GM21447 (cell line): ENCODE results near the gene ARSB.
"Not testable (repeated sequence)": the region's sequence is repeated elsewhere in the genome, so short reads cannot be mapped to it uniquely, and the experiment has no call there.

ENCODE experiments used
- ATAC-seq: cut with Tn5 transposase; IDR thresholded peaks from one replicate; pipeline ENCODE4 v1.9.1; 2021; ENCODE audit not compliant: unreplicated experiment

The ARSB gene

DNA sequence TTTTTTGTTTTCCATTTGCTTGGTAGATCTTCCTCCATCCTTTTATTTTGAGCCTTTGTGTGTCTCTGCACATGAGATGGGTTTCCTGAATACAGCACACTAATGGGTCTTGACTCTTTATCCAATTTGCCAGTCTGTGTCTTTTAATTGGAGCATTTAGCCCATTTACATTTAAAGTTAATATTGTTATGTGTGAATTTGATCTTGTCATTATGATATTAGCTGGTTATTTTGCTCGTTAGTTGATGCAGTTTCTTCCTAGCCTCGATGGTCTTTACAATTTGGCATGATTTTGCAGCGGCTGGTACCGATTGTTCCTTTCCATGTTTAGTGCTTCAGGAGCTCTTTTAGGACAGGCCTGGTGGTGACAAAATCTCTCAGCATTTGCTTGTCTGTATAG lies 133.2 kb downstream of the ARSB start:
- ATAC-seq: not testable (repeated sequence)

DNA sequence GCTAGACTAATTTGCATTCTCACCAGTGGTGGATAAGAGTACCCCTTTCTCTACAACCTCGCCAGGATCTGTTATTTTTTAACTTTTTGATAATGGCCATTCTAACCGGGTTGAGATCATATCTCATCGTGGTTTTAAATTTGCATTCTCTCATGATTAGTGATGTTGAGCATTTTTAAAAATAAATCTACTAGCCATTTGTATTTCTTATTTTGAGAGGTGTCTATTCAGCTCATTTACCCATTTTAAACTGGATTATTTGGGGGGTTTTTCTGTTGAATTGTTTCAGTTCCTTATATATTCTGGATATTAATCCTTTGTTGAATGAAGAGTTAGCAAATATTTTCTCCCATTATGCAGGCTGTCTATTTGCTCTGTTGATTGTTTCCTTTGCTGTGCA lies 139.6 kb downstream of the ARSB start:
- ATAC-seq: no peak

DNA sequence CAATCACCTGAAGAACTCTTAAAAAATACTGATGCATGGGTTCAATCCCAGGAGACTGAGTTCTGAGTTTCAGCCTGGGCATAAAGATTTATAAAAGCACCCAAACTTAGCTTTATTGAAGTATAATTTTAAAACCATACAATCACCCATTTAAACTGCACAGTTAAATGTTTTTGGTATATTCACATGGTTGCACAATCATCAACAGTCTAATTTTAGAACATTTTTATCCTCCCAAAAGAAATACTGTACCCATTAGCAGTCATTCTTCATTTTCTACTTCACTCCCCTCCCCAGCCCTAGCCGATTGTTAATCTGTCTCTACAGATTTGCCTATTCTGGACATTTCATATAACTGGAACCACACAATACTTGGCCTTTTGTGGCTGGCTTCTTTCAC lies 141.7 kb downstream of the ARSB start:
- no peak for ATAC-seq

DNA sequence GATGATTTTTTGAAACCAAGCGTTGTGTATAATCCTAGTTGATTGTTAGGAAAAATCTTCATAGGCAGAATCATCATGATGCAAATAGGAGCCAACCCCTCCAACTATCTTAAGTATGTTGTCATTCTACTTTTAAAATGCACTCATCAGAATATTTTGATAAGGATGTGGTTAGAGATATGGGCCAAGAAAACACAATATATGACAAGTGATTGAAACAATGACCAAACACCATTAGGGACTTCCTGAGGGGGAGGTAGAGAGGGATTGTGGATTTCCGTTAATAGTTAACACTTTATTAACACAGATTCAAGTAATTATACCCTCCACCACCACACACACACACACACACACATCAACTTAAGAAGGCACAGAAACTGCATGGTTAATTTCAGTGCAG lies 143.3 kb downstream of the ARSB start:
- no peak for ATAC-seq

DNA sequence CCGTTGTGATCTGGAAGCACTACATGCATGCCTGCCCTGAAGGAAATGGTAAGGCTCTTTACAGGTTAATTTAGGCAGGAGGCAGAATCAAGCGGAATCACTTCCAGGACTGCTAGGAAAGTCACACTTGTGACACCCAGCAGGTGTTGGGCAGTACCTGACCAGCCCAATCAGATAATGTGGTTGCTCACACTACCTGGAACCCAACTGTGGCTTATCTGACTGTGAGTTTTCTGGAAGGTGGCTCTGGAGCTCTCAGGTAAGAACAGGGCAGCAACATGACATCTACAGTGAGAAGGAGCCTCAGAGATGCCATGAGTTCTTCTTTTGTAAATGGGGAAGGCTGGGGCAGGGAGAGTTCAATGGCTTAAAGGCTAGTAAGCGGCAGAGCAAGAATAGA lies 146.4 kb downstream of the ARSB start:
- no peak for ATAC-seq

DNA sequence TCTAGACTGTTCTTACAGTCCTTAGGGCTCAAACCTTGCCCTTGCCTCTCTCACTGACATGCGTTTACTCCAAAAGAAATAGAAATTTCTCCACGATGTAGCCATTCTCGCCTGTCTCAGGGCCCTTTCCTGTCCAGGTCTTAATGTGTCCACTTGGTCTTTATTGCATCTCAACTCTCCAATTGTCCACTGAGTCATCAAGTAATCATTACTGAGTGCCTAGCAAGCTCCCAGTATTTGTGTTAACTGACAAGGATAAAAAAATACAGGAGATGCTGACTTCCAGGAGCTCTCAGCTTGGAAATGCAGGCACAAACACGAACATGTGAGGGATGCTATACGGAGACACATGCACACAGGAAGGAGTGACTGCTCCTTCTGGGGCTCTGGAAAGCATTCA lies 147.3 kb downstream of the ARSB start:
- no peak for ATAC-seq

DNA sequence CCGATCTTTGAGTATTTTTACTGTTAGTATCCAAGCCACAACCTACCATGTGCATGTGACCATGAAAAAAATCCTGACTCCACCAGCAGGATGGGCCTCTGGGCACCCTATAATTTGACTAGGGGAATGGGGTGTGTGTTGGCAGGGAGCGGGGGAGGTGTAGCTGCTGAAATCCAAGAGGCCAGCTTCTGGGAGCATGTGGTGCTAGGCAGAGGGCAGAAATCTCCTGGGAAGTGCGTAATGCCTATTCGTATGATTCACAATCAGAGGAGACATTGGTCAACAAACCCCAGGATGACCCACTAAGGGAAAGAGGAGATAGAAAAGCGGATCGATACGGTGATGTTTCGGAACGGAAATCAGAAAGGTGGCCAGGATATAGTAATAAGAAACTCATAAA lies 149.9 kb downstream of the ARSB start:
- no peak for ATAC-seq

DNA sequence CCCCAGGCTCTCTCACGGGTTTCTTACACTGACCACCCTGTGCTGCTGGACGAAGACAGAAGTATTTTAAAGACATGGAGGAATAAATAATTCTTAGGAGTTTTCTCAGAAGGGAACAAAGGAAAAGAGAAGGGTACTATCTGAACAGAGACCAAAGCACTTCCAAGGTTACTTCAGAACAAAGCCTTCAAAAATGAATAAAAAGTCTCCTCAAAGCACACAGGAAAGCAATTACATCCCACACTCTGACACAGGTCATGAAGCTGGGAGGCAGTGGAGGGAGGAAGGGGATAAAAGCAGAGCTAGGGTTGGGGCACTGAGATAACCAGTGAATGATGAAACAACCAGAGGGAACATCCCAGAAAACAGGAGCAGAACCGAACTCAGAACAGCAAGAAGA lies 151.8 kb downstream of the ARSB start:
- ATAC-seq: no peak

DNA sequence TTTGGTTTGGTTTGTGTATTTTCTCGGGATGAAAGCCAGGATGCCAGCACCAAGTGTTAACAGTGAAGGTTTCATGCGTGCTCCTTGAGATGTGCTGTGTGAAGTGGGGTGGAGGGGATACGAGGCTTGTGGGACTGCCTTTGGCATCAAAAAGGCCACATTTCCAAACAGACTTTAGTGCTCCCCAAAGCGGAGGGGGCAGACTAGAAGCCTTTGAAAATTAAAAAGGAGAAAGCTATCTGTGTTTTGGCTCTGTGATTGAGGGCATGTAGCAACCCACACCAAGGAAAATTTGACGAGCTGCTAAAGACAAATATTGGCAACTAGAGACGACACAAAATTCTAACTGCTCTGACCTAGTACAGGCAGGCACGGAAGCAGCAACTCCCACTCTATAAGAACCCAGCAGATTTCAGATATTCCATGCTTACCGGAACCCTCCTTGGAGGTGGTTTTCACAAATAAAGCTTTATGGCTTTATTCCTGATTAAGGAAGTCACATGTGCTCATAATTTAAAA lies 154.5 kb downstream of the ARSB start:
- ATAC-seq: no peak

DNA sequence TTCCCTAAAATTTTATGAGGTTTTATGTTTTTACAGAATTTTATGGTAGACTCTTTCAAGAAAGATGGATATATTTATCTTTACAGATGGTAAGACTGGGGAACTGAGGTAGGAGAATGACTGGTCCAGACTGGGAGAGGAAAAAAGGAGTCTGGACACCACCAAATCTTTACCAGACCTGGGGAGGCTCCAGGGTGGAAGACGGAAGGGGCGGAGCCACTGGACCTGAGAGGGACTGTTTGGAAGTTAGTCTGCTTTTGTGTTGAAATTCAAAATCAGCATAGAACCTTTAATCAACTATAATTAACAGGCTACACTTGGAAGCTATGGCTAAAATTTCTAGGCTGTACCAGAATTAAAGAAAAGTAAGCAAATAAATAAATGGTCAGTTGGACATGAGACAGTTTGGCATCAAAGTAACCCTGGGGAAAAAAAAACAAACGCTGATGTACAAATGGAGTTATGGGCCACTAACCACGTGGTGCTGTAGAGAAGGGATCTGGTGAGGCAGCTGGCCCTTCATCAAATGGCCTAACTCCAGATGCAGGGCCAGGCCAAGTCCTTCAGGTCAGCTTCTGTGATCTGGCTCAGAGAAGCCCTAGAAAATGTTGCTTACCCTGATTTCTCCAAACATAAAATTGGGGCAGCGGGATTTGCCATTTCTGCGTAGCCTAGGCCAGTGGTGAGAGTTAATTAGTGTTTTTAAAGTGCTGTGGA lies 155.1 kb downstream of the ARSB start:
- ATAC-seq: no peak

DNA sequence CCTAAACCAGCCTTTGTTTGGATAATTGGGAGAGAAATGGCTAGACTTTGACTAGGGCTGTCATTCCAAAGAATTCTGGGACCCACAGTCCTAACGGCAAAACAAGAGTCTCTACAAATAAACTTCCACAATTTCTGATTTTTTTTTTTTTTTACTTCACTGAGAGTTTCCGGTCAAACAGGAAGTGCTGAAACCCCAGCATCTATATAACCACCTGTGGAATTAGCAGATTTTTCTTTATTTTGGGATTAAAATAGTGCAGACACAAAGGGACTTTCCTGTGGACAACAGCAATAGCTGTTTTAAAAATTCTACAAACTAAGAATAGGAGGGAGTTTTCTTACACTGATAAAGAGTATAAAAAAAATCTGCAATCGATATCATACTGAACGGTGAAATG lies 157.4 kb downstream of the ARSB start:
- no peak for ATAC-seq

DNA sequence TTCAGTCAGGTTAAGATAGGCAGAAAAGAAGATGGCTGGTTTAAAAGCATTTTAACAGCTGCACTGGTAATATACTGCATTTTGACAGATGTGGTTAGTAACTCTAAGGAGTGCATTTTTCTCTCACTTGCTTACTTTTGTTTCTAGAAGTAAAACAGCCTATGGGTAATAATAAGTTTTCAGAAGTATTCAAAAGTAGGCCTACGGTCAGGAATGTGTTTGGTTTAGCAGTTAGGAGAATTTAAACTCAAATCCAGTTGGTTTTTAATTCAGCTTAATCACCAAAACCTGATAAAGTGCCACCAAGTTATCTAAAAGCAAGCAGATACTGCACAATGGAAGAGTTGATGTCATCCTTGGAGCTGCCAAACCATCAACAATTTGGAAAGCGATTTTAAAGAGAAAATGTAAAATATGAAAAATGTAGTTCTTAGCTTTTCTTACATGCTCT lies 160.3 kb downstream of the ARSB start:
- no peak for ATAC-seq

DNA sequence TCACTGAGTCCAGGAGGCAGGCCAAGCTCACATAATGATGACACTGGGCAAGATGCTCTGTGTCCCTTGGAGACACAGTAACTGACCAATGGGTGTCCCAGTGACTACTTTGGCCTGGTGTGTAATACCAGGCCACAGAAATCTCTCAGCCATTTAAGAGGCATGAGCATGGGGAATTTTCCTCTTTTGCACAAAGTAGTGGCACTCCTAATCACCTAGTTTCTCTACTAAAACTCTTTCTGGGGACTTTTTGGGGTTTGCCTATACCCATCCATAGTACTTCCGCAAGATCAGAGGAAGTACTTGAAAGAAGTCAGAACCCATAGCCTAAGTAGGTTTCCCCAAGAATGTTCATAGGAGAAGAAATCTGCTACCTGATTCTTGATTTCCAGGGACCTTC lies 161.9 kb downstream of the ARSB start:
- ATAC-seq: no peak

DNA sequence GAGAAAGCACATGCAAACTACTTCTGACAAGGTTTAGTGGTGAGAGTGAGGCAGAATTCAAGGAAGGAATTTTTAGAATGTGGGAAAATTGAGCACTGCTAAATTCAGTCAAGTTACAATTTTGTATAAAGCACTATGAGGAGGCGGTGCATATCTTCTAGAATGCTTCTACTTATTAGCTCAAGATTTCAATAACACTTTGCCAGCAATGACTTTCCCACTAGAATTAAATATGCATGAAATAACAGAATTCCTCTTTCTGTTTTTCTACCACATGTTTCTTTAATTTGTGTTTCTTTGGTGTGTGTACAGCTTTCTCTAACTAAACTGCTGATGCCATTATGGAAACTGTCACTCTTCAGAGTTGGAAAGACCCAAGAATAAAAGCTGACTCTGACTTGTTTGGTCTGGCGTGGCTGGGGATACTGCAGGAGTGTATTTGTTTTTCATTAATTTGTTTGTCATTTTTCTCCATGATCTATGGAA lies 163.5 kb downstream of the ARSB start:
- ATAC-seq: no peak

DNA sequence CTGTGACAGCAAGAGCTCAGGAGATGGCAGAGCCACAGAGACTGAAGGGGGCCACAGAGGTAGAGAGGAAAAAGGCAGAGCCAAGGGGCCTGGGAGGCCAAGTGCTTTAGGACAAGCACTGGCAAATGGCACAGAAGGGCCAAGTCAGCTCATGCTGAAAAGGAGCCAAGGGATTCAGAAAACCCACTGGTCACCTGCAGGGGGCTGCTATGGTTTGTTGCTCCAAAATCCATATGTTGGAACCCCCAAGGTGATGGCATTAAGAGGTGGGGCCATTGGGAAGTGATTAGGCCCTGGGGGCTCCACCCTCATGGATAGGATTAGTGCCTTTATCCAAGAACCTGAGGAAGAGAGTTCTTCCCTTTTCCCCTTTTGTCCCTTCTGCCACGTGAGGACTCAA lies 165.4 kb downstream of the ARSB start:
- ATAC-seq: no peak

DNA sequence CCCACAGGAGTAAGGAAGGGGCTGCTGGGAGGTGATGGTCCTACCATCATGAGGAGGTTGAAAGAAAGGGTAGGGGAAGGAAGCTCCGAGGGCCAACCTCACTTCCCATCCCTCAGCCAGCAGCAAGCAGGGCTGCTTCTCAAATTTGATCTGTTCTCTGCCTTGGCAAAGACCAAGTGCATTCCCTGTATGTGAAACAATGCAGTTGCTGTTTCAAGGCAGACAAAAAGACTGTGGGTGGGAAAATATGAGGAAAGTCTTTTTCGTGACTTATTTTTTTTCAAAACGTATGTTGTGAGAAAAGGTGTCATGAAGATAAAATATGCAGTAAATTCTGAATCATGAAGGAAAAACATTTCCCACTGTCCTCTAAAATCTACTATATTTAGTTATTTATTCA lies 165.9 kb downstream of the ARSB start:
- no peak for ATAC-seq

DNA sequence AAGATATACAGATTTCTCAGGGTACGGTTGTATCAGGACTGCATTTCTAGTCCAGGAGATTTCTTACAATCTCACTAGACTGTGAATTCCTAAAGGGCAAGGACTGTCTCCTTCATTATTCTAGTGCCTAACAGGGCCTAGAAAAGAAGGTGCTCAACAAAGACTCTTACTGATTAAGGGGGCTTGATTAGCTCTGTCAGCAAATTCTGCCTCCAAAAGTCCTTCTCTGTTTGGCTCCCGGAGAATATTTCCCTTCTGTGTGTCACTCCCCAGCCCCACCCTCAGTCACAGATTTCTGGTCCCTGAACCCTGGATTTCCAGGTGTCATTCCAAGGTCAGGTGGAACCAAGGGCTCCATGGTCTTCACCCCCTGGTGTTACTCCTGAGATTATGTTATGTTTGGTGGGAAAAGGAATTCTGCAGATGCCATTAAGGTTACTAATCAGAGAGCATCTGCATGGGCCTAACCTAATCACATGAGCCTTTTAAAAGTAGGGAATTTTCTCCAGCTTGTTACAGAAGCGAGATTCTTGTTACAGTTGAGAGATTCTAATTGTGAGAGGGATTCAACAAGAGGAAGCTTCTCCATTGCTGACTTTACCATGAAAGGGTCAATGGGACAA lies 168.9 kb downstream of the ARSB start:
- ATAC-seq: no peak

DNA sequence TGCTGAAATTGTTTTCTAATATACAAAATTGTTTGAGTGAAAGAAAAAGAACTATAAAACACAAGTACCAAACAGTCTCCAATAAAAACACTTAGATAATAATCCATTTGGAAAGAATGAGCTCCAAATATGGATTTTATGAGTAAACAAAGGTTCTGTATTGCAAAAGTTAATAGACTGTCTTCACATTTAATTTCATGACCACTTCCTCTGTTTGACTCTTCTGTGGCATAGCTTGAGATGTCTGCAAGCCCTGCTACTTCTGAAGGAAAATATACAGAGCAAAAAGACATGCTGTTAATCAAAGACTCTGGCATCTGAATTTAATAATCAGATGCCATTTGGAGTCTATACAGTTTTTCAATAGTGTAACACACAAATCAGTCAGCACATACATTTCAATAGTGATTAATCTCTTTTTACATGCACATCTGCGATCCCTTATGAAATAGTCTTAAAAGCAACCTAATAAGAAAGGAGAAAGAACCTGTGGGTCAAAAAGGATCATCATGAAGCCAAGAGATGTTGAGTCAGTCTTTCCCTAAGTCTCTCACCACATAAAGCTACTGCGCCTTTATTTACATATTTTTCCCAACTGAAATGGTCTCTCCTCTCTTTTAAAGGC lies 171.1 kb downstream of the ARSB start:
- ATAC-seq: no peak

DNA sequence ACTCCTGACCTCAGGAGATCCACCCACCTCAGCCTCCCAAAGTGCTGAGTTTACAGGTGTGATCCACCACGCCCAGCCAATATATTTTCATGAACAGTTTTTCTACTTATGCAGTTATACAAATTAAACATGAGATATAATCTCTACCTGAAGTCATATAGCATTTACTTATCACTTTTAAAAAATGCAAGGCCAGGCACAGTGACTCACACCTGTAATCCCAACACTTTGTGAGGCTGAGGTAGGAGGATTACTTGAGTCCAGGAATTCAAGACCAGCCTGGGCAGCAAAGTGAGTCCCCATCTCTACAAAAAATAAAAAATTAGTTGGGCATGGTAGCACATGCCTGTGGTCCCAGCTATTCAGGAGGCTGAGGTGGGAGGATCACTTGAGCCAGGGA lies 171.8 kb downstream of the ARSB start:
- no peak for ATAC-seq

DNA sequence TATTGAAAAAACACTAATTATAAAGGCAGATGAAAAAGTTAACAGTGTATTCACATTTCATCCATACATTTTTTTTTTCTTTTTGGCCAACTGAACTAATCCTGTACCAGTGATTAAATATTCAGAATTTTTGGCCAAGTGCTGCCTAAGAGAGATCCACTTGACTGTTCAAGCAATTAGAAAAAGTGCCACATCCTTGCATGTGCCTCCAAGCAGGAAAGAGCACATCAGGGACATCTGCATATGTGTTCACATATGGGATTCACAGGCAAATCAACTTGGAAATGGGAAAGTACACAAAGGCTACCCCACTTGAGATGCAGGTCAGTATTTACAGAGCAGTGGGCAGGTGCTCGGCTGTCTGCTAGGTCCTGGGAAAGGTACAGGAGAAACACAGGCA lies 173.2 kb downstream of the ARSB start:
- no peak for ATAC-seq

DNA sequence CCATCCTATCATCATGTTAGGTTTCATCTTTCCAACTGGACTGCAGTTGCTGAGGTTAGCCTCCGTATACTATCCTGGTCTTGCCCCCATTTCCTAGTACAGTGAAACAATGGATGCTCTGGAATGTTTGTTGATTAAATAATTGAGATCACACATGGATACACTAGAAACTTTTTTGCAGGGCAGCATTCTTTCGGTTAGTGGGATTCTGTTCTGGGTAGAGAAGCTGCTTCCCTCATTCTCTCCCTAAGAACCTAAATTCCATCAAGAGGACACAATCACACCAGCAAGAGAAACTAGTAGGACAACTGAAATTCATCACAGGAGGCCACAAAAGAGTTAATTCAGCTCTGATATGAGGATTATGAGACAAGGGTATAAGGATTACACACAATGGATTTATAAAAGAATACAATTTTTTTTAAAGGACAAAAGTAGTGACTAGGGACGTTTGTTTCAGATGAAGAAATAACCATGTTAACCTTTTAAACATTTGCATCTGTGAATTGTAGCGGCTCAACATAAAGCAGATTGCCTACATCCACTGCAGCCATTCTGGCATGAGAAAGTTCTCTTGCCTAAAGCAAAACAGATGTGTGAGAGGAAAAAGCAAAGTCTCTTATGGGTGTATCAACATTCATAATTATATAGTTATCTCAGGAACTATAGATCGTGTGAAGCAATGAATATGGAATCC lies 173.8 kb downstream of the ARSB start:
- no peak for ATAC-seq
